Kidney (tissue), 14 donors: ENCODE measurements around the gene PEX3. TPM values are rescaled to one million over a fixed set of nuclear protein-coding genes. Genes with fewer than 3 reads are reported as not detected.

ENCODE experiments used
- DNase-seq, 5 donors: peaks; one replicate each; pipeline ENCODE4 v3.0.0-alpha.2; 2013 to 2020
- FAIRE-seq: peaks from 2 replicates; lab custom pipeline; 2012; peaks lifted over from hg19 to GRCh38; lab: Jason Lieb, UNC
- H3K27ac ChIP-seq, 2 donors: one replicate each; pipeline ENCODE4 v1.7.0; 2013; ENCODE audit warnings: low read depth in 2 of 2, low read length in 2 of 2, inconsistent platforms in 1 of 2
- H3K27me3 ChIP-seq: one replicate; pipeline ENCODE4 v1.7.1; 2013; ENCODE audit warnings: low read length, inconsistent platforms; ENCODE audit not compliant: control insufficient read depth, insufficient read depth
- H3K36me3 ChIP-seq, 3 donors: one replicate each; pipeline versions ENCODE4 v1.7.0 to v1.7.1; 2013; ENCODE audit warnings: low read length in 3 of 3, control low read depth in 1 of 3, inconsistent platforms in 1 of 3; ENCODE audit not compliant: insufficient read depth in 3 of 3, control insufficient read depth in 2 of 3
- H3K4me1 ChIP-seq, 3 donors: one replicate each; pipeline versions ENCODE4 v1.7.0 to v1.7.1; 2013; ENCODE audit warnings: low read length in 3 of 3, inconsistent platforms in 1 of 3, low read depth in 1 of 3; ENCODE audit not compliant: control insufficient read depth in 2 of 3, insufficient read depth in 2 of 3
- H3K4me3 ChIP-seq, 3 donors: one replicate each; pipeline versions ENCODE4 v1.7.0 to v1.8.1; 2013; ENCODE audit warnings: low read length in 3 of 3, control low read depth in 1 of 3, inconsistent platforms in 1 of 3
- H3K9ac ChIP-seq, 3 donors: one replicate each; pipeline versions ENCODE4 v1.7.0 to v1.7.1; 2013; ENCODE audit warnings: low read length in 3 of 3, control low read depth in 1 of 3, inconsistent platforms in 1 of 3
- H3K9me3 ChIP-seq, 3 donors: one replicate each; pipeline versions ENCODE4 v1.7.0 to v1.7.1; 2013; ENCODE audit warnings: low read length in 3 of 3, control low read depth in 1 of 3, inconsistent platforms in 1 of 3; ENCODE audit not compliant: control insufficient read depth in 2 of 3, insufficient read depth in 1 of 3
- intact Hi-C: fragments of 100-400 bp; cut with DNase I; formaldehyde crosslinking; loops from one replicate; pipeline ENCODE4 v1.11.1; 2022
- polyA plus RNA-seq: library from polyadenylated mRNA; stranded (reverse); fragments of 350-450 nt; fragmentation: Illumina TruSeq; extraction: RNeasy Lipid Tissue Mini Kit (QIAGEN cat#74804); gene quantifications from one replicate; pipeline ENCODE4 v1.2.3, GENCODE V29; 2014; ENCODE audit warnings: low read depth, low replicate concordance; ENCODE audit not compliant: insufficient read depth
- total RNA-seq: library from RNA; stranded (reverse); fragmentation: NEBNext Ultra II Directional; extraction: Animal tissue kit (Norgen Biotek cat#: 25700); gene quantifications from one replicate; pipeline ENCODE4 v1.2.1, GENCODE V29; 2021
- TF ChIP-seq, protein P1 (sequence below): IDR thresholded peaks from 3 replicates; pipeline ENCODE4 v1.5.1; 2012; ENCODE audit warnings: mild to moderate bottlenecking, moderate library complexity, borderline replicate concordance; ENCODE audit not compliant: insufficient read depth; ENCODE audit errors: extremely low read depth
- donor health status: control.
- donor health status: control.
- donor health status: control.
- donor health status: control.
- donor health status: control.
- donor health status: DM: yes; HTN: yes; CAD: no.
- donor health status: Normal renal cell carcinoma (clear cell type).

The PEX3 gene
- total and polyA plus RNA-seq, 2 donors from 2014 or later, result 28.6 to 31.7 TPM

DNA sequence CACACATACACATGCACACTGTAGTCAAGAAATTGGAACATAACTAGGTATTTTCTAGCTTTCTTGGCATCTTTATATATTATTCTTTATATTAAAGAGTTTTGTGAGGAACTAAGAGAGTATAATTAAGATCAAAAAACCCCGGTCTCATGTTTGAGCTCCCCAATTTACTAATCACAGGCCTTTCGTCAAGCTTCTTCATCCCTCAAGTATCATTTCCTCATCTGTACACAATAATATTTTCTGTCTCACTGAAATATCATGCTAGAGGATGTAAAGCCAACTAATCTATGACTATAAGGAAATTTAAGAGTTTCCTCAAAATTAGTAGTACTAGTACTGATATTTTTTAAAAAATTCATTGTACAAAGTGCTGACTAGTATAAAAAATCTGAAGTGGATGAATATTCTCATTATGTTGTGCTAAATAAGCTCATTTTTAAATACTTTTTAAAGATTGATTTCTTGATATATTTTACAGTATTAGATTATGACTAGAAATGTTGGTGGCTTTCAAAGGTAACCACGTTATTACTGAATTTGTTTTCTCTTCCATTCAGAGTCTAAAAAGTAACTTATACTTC, 28.0 kb downstream of the PEX3 start:
- intact Hi-C loops, result no loop called here

DNA sequence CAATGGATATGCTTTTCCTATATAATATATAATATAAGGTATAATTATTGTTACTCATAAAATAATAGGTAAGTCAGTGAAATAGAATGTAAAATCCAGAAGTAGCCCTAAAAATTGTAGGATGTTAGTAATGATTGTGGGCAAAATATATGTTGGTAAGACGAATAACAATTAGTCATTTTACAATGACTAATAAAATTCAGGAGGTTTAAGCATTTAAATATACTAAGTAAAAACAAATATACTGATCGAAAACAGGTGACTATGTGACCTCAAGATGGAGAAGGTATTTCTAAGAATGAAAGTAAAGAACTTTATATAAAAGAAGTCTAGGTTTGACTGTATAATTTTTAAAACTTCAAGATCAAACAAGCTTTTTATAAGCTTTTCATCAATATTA, 32.0 kb downstream of the PEX3 start:
- DNase-seq, result no peak
- H3K4me3 ChIP-seq, result no peak overlapping the region
- no peaks in the 10 kb centered on the region for H3K4me1 ChIP-seq
- peaks cover 0 to 2% (median 2%) of the 10 kb centered on the region in 3 donors for H3K36me3 ChIP-seq
- no peaks in the 10 kb centered on the region for H3K9me3 ChIP-seq
- no peaks in the 10 kb centered on the region for H3K27me3 ChIP-seq
- intact Hi-C loops, result no loop called here
- peak; percentile 33 for FAIRE-seq
- TF ChIP-seq, protein P1, sequence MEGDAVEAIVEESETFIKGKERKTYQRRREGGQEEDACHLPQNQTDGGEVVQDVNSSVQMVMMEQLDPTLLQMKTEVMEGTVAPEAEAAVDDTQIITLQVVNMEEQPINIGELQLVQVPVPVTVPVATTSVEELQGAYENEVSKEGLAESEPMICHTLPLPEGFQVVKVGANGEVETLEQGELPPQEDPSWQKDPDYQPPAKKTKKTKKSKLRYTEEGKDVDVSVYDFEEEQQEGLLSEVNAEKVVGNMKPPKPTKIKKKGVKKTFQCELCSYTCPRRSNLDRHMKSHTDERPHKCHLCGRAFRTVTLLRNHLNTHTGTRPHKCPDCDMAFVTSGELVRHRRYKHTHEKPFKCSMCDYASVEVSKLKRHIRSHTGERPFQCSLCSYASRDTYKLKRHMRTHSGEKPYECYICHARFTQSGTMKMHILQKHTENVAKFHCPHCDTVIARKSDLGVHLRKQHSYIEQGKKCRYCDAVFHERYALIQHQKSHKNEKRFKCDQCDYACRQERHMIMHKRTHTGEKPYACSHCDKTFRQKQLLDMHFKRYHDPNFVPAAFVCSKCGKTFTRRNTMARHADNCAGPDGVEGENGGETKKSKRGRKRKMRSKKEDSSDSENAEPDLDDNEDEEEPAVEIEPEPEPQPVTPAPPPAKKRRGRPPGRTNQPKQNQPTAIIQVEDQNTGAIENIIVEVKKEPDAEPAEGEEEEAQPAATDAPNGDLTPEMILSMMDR, result no peak
- H3K9ac ChIP-seq, result no peak overlapping the region
- no peak overlapping the region for H3K27ac ChIP-seq

More for the DNA sequence above, 28.0 kb downstream of the PEX3 start:
- no peaks in the 10 kb centered on the region for H3K4me1 ChIP-seq
- no peak for DNase-seq
- TF ChIP-seq, protein P1, result no peak
- no peak overlapping the region for H3K27ac ChIP-seq
- H3K9ac ChIP-seq, result no peak overlapping the region
- H3K27me3 ChIP-seq, result no peaks in the 10 kb centered on the region
- H3K36me3 ChIP-seq, result peaks cover 0 to 6% (median 2%) of the 10 kb centered on the region in 3 donors
- no peaks in the 10 kb centered on the region for H3K9me3 ChIP-seq
- no peak for FAIRE-seq
- no peak overlapping the region for H3K4me3 ChIP-seq

DNA sequence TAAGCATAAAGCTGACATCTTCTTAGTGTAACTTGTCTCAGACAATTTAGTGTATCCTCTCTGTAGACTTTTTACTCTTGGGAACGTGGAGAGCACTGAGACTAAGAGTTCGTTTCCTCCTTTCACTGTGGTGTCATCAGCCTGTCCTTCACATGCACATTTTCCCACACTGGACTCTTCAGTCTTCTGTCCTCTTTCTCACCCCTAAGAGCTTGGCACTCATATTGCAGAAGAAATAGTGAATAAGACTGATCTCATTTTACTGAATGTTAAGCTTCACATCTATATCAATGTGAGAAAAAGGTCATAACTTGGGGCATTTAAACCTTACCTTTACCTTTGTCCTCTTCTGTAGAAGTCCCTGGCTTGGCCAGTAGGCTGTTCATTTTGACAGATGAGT, 35.4 kb downstream of the PEX3 start:
- intact Hi-C loops, result no loop called here

More for the DNA sequence above, 35.4 kb downstream of the PEX3 start:
- FAIRE-seq, result no peak
- no peak overlapping the region for H3K9ac ChIP-seq
- H3K27ac ChIP-seq, result no peak overlapping the region
- TF ChIP-seq, protein P1, result no peak
- H3K9me3 ChIP-seq, result no peaks in the 10 kb centered on the region
- H3K36me3 ChIP-seq, result peaks cover 0 to 2% (median 0%) of the 10 kb centered on the region in 3 donors
- no peak overlapping the region for H3K4me3 ChIP-seq
- no peaks in the 10 kb centered on the region for H3K4me1 ChIP-seq
- DNase-seq, result no peak
- no peaks in the 10 kb centered on the region for H3K27me3 ChIP-seq
